ENCODE results near the gene MYO15A. TPM values are rescaled to one million over a fixed set of nuclear protein-coding genes. Genes with fewer than 3 reads are reported as not detected.

Gene MYO15A
- polyA plus RNA-seq, 1 donor (not counting 4 experiments of a cell fraction or from before 2014, with no cell fraction given): 0.20 TPM

GRCh38 chr17:18179196-18179595 is 70.6 kb downstream of the MYO15A start:
- H3K9me1 ChIP-seq (ENCODE audit: control insufficient read depth, extremely low read depth, insufficient read depth, low read length): no peaks in the 10 kb centered on the region
- no peak overlapping the region for H3K9ac ChIP-seq (ENCODE audit: control insufficient read depth, extremely low read depth, insufficient read depth, low read length)
- no peaks in the 10 kb centered on the region for H3K36me3 ChIP-seq (ENCODE audit: control insufficient read depth in 2 of 2, extremely low read depth in 1 of 2, insufficient read depth in 2 of 2, low read length in 2 of 2)
- peaks cover 5% of the 10 kb centered on the region for H3K79me2 ChIP-seq (ENCODE audit: control insufficient read depth, insufficient read depth, low read length)
- H3K9me3 ChIP-seq (ENCODE audit: control insufficient read depth, low read depth, low read length): no peaks in the 10 kb centered on the region
- H3K4me1 ChIP-seq (ENCODE audit: control insufficient read depth, extremely low read depth, insufficient read depth, low read length): peaks cover 13% of the 10 kb centered on the region
- H3K4me3 ChIP-seq (ENCODE audit: control insufficient read depth in 2 of 3, extremely low read depth in 1 of 3, insufficient read depth in 2 of 3, low read depth in 1 of 3, low read length in 3 of 3): no peak overlapping the region
- H3K27ac ChIP-seq (ENCODE audit: control insufficient read depth, insufficient read depth, low read length): no peak overlapping the region
- DNase-seq (ENCODE audit: low read depth, low spot score) (no peak), FAIRE-seq (no peak)
- dilution Hi-C loops (cut with MboI; ENCODE audit: extremely low pct_ligation_motif_present, low sequenced_read_pairs): no loop called here
- H3K27me3 ChIP-seq (ENCODE audit: control insufficient read depth, extremely low read depth, insufficient read depth, low read length): no peaks in the 10 kb centered on the region
- no peak overlapping the region for H3K4me2 ChIP-seq (ENCODE audit: control insufficient read depth, extremely low read depth, insufficient read depth, low read depth, low read length)
- H2AFZ ChIP-seq (ENCODE audit: control insufficient read depth, low read length): no peak overlapping the region
- TF ChIP-seq CTCF (optimal IDR thresholded peaks at IDR 0.05 in 1 of 3, IDR thresholded peaks at IDR 0.05 in 1 of 3, conservative IDR thresholded peaks at IDR 0.05 in 1 of 3; ENCODE audit: extremely low read depth in 1 of 3, insufficient read depth in 2 of 3, low read length in 3 of 3): no peak
- TF ChIP-seq EZH2 (IDR thresholded peaks at IDR 0.05; ENCODE audit: low read length): no peak
- H4K20me1 ChIP-seq (ENCODE audit: control insufficient read depth, extremely low read depth, insufficient read depth, low read length): no peaks in the 10 kb centered on the region

- H3K9me1 ChIP-seq (ENCODE audit: control insufficient read depth, extremely low read depth, insufficient read depth, low read length): no peaks in the 10 kb centered on the region
- dilution Hi-C loops (cut with MboI; ENCODE audit: extremely low pct_ligation_motif_present, low sequenced_read_pairs): no loop called here
- no peak for TF ChIP-seq EZH2 (IDR thresholded peaks at IDR 0.05; ENCODE audit: low read length)
- no peak for TF ChIP-seq CTCF (optimal IDR thresholded peaks at IDR 0.05 in 1 of 3, IDR thresholded peaks at IDR 0.05 in 1 of 3, conservative IDR thresholded peaks at IDR 0.05 in 1 of 3; ENCODE audit: extremely low read depth in 1 of 3, insufficient read depth in 2 of 3, low read length in 3 of 3)
- FAIRE-seq (no peak), DNase-seq (ENCODE audit: low read depth, low spot score) (no peak)
- no peak overlapping the region for H3K4me3 ChIP-seq (ENCODE audit: control insufficient read depth in 2 of 3, extremely low read depth in 1 of 3, insufficient read depth in 2 of 3, low read depth in 1 of 3, low read length in 3 of 3)
- H3K4me1 ChIP-seq (ENCODE audit: control insufficient read depth, extremely low read depth, insufficient read depth, low read length): peaks cover 13% of the 10 kb centered on the region
- no peak overlapping the region for H3K4me2 ChIP-seq (ENCODE audit: control insufficient read depth, extremely low read depth, insufficient read depth, low read depth, low read length)
- H3K36me3 ChIP-seq (ENCODE audit: control insufficient read depth in 2 of 2, extremely low read depth in 1 of 2, insufficient read depth in 2 of 2, low read length in 2 of 2): no peaks in the 10 kb centered on the region
- no peak overlapping the region for H3K27ac ChIP-seq (ENCODE audit: control insufficient read depth, insufficient read depth, low read length)
- no peaks in the 10 kb centered on the region for H3K27me3 ChIP-seq (ENCODE audit: control insufficient read depth, extremely low read depth, insufficient read depth, low read length)
- peaks cover 1% of the 10 kb centered on the region for H4K20me1 ChIP-seq (ENCODE audit: control insufficient read depth, extremely low read depth, insufficient read depth, low read length)
- peaks cover 11% of the 10 kb centered on the region for H3K79me2 ChIP-seq (ENCODE audit: control insufficient read depth, insufficient read depth, low read length)
- no peaks in the 10 kb centered on the region for H3K9me3 ChIP-seq (ENCODE audit: control insufficient read depth, low read depth, low read length)
- H3K9ac ChIP-seq (ENCODE audit: control insufficient read depth, extremely low read depth, insufficient read depth, low read length): no peak overlapping the region
- H2AFZ ChIP-seq (ENCODE audit: control insufficient read depth, low read length): no peak overlapping the region
Observed at GRCh38 chr17:18179804-18180203, 71.2 kb downstream of the MYO15A start.

All from keratinocyte (primary cell).